ENCODE measurements around the gene TMEM171. TPM values are rescaled to one million over a fixed set of nuclear protein-coding genes. Genes with fewer than 3 reads are reported as not detected.

Gene TMEM171
- total RNA-seq, 1 donor from 2014 or later: not detected

GRCh38 chr5:73118391-73118973 lies 1.9 kb upstream of the TMEM171 start:
- ATAC-seq (no peak), DNase-seq (no peak)
- intact Hi-C loops (cut with micrococcal nuclease): no loop called here

GRCh38 chr5:73119451-73120157 lies 771 bp upstream of the TMEM171 start:
- intact Hi-C loops (cut with micrococcal nuclease): no loop called here
- no peak for ATAC-seq
- DNase-seq: no peak

DNA sequence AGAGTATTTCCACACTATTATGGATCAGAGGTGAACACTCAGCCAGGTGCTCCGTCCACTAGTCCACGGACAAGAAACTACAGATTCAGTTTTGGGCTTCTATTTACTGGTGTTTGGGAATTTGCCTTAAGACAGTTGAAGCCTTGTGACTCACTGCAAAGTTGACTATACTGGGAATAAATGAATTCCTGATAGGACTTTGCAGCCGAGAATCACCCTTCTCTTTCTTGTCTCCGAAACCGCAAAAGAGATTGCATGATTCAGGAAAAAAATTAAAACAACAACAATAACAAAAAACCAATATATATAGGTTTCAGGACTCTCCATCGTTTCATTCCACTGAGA lies 716 bp downstream of the TMEM171 start:
- ATAC-seq: no peak
- intact Hi-C loops (cut with micrococcal nuclease): no loop called here
- DNase-seq: no peak

DNA sequence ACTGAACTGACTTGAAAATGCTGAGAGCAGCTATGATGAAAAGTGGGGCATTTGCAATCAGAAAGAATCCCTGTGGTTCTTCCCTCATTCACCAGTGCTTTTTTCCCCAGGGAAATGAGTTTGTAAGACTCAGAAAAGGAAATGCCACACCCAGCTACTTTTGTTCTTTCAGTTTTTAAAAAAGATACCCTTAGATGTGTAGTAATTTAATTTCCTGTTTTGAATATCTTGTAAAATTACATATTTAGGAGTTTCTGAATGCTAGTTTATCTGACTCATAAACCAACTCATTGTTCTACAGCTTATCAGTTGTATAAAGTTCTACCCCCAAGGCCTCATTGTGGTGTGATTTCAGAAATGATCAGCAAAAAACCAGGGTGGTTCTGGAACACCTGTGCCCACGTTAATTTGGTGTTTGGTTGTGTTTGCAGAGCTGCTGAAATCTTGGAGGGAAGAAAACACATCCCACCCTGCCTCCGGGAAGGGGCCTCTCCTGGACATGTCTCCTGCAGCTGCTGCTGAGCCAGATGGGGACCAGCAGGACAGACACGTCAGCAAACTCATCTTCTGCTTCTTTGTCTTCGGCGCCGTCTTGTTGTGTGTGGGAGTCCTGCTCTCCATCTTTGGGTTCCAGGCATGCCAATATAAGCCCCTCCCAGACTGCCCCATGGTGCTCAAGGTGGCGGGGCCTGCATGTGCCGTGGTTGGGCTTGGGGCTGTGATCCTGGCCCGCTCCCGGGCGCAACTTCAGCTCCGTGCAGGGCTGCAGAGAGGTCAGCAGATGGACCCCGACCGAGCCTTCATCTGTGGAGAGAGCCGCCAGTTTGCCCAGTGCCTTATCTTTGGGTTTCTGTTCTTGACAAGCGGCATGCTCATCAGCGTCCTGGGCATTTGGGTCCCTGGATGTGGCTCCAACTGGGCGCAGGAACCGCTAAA lies 2.8 kb downstream of the TMEM171 start:
- no peak for DNase-seq
- intact Hi-C loops (cut with micrococcal nuclease): no loop called here
- no peak for ATAC-seq

DNA sequence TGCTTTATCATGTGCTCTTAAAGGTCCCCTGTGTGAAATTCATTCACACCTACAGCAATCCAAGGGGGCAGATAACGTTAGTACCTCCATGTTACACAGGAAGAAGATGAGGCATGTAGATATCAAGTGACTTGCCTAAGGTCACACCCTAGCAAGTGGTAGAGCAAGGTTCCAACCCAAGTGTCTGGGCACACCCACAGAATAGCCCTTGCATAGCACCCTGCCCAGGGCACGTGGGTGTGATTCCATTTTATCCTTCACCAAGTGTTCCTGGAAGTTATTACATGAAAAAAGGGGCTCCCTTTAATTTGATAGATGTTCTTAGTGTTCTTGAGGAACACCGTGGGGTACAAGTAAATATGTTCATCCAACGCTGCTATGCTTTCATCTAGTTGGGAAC lies 4.9 kb downstream of the TMEM171 start:
- DNase-seq: no peak

GRCh38 chr5:73126381-73126780 lies 6.0 kb downstream of the TMEM171 start:
- intact Hi-C loops (cut with micrococcal nuclease): no loop called here
- ATAC-seq (no peak), DNase-seq (no peak)

More for the DNA sequence above, 4.9 kb downstream of the TMEM171 start:
- no peak for ATAC-seq
- intact Hi-C loops (cut with micrococcal nuclease): no loop called here

- DNase-seq (no peak), ATAC-seq (no peak)
- intact Hi-C loops (cut with micrococcal nuclease): no loop called here
Observed at GRCh38 chr5:73126957-73127356, 6.6 kb downstream of the TMEM171 start.

- ATAC-seq: no peak
- no peak for DNase-seq
- intact Hi-C loops (cut with micrococcal nuclease): no loop called here
Observed at GRCh38 chr5:73129143-73129542, 8.8 kb downstream of the TMEM171 start.

- no peak for ATAC-seq
- DNase-seq: no peak
- intact Hi-C loops (cut with micrococcal nuclease): no loop called here
Observed at GRCh38 chr5:73130811-73131210, 10.4 kb downstream of the TMEM171 start.

DNA sequence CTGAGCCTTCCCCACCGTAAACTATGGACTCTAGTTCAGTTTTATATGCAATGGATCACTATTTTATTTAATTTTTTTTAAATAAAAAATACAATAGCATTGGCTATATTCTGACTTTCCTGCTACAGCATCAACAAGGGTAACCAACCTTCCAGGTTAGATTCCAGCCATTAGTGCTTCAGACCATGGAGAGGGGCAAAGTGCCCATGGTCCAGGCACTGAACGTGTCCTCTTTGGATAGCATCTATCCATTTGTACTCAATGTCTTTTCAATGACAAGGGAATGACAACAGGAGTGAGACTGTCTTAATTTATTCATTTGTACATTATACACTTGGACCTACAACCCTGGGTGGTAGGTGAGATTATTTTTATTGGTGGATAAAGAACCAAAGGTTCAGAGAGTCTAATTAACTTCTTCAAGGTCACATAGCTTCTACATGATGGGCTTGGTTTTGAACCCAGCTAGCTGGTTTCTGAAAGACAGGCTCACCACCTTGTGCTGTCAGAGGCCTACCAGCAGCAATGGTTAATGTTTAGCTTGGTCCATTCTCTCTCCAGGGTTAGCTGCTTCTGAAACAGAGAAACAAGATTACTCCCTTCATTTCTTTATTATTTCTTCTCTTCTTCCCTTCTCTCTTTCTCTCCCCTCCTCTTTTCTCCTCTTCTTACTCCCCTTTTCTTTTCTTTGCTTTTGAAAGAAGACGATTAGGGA lies 11.5 kb downstream of the TMEM171 start:
- no peak for DNase-seq
- no peak for ATAC-seq
- intact Hi-C loops (cut with micrococcal nuclease): no loop called here

GRCh38 chr5:73132759-73133158 lies 12.4 kb downstream of the TMEM171 start:
- DNase-seq: no peak
- intact Hi-C loops (cut with micrococcal nuclease): no loop called here
- no peak for ATAC-seq

DNA sequence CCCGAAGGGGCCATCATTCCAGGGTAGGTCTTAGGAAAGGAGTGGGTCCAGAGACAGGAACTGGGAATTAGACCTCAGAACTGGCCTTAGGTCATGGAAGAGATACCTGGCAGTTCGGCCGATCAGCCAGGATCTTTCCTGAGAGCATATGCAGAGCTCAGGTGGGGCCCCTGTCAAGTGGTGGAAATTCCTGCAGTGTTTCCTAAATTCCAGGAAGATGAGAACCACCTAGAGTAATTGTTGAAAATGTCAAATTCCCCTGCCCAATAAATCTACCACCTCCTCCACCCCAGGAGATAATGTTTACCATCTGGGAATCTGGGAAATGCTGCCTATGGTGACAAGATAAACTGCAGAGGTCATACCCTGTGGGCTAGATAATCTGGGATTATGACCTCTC lies 14.6 kb downstream of the TMEM171 start:
- no peak for DNase-seq

DNA sequence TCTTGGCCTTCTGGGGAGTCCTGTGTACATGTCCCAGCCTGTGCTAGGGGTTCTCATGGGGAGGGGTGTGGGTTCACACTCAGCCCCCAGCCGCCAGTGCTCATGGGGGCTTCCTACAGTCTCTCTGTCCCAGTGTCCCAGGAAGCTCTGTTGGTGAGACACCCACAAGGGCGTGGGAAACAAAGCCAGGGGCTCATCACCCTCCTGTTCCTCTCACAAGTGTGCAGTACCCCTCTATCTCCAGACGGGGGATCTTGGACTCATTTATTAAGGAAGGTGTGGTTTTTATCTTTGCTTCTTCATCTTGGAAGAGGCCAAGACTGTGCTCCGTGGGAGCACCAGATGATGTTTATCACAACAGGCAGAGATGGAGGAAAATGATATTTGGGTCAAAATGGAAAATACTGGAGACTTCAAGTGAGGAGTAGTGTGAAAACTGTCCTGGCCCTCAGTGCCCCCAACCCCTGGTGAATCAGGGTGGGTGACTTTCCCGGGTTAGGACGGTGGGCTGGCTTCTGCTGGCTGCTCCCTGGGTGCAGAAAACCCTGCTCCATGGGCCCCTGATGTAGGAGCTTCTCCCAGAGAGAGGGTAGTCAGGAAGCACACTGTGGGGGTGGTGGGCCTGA lies 15.2 kb downstream of the TMEM171 start:
- ATAC-seq (no peak), DNase-seq (no peak)

More for the DNA sequence above, 14.6 kb downstream of the TMEM171 start:
- ATAC-seq: no peak
- intact Hi-C loops (cut with micrococcal nuclease): no loop called here

DNA sequence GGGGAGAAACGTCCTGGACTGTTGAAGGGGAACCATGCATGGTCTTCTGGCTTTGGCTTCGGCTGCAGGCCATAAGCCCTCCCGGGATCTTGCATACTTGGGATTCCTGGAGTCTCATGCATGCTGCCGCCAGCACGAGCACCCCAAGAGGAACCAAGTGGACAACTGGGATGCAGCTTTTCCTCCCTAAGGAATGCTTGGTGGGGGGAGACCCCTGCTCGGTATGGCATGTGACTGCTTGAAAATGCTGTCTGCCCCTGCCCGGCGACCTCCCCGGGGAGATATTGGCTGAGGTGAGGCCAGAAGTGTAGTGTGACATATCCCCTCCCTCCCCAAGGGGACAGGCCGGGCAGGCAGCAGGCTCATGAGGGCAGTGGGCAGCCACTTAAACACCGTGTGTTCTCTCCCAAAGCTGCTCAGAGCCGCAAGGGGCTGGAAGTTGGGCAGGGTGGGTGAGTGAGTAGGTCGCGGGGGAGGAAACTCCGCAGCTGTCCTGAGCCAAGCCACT lies 15.7 kb downstream of the TMEM171 start:
- no peak for ATAC-seq
- DNase-seq: no peak
- intact Hi-C loops (cut with micrococcal nuclease): no loop called here

More for the DNA sequence above, 15.2 kb downstream of the TMEM171 start:
- intact Hi-C loops (cut with micrococcal nuclease): no loop called here

GRCh38 chr5:73137563-73138530 lies 17.5 kb downstream of the TMEM171 start:
- ATAC-seq (no peak), DNase-seq (no peak)
- intact Hi-C loops (cut with micrococcal nuclease): no loop called here

- intact Hi-C loops (cut with micrococcal nuclease): no loop called here
- ATAC-seq: no peak
- no peak for DNase-seq
Observed at GRCh38 chr5:73139485-73139884, 19.1 kb downstream of the TMEM171 start.

- no peak for DNase-seq
- ATAC-seq: no peak
- intact Hi-C loops (cut with micrococcal nuclease): no loop called here
Observed at GRCh38 chr5:73140801-73141200, 20.4 kb downstream of the TMEM171 start.

GRCh38 chr5:73142035-73142434 lies 21.7 kb downstream of the TMEM171 start:
- no peak for ATAC-seq
- intact Hi-C loops (cut with micrococcal nuclease): no loop called here

More at GRCh38 chr5:73142035-73142434, 21.7 kb downstream of the TMEM171 start:
- no peak for DNase-seq
